Inflammatory macrophage (primary cell): ENCODE results near the gene NUDT21.
A peak's percentile ranks its signal among the peaks of the same experiment; 100 is the strongest.

Source experiments
- DNase-seq, 2 donors: peaks; one replicate each; pipeline ENCODE4 v3.0.0-alpha.2; 2020 to 2022

NUDT21 gene

GRCh38 chr16:56462064-56462796 lies 11.1 kb upstream of the NUDT21 start:
- no peak for DNase-seq

DNA sequence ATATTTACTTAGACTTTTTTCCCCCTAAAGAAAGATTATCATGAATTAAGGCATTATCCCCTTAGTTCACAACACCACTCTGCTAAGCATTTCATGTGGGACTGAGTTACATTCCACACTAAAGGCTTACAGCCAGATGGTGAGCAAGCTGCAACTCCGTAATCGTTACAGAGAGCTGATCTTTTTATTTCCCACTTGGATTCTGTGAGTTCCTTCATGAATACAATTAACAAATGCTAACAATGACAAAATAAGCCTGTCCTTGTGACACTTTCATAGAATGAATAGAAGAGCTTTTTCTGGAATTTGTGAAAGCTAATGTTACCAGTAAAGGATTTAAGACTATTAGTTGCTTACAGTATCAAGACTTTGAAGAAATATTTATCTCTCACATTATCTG lies 9.0 kb upstream of the NUDT21 start:
- no peak for DNase-seq

DNA sequence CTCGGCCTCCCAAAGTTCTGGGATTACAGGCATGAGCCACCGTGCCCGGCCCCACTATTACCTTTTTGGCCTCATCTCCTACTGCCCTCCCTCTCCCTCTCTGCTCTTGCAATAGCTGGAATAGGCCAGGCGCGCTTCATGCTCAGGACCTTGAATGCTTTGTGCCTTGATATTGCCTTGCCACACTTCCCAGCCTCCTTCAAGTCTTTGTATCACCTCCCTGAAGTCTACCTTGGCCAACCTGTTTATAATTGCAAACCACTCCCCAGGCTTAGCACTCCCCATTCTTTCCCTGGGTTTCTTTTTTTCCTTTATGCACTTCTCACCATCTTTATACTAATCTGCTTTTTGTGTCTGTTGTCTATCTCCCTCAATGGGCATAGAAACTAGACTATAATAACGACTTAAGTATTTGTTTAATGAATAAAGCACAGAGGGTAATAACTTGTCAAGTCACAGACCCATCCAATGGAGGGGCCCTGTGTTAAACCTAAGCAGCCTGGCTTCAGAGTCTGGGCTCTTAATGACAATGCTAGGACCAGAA lies 6.9 kb upstream of the NUDT21 start:
- DNase-seq: no peak

- peak; percentile 27 to 30 for DNase-seq
Observed at GRCh38 chr16:56451753-56452689, 889 bp upstream of the NUDT21 start.

GRCh38 chr16:56450275-56450985 lies 702 bp downstream of the NUDT21 start:
- no peak for DNase-seq

DNA sequence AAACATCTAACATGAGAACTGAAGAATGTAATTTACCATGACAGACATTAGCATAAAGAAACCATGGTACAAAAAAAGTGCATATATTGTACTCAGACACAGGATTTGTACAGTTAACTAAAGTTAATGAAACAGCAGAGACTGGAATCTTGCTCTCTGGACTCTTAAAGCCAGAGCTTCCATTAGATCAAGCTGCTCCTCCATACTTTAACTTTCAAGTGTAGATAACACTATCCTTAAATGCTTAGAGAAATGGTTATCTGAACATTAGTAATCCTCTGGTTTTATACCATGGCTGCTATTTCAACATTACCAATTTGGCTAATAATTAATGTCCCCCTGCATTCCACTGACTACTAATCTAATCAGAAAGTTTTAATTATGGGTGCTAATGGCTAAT lies 3.1 kb downstream of the NUDT21 start:
- no peak for DNase-seq

DNA sequence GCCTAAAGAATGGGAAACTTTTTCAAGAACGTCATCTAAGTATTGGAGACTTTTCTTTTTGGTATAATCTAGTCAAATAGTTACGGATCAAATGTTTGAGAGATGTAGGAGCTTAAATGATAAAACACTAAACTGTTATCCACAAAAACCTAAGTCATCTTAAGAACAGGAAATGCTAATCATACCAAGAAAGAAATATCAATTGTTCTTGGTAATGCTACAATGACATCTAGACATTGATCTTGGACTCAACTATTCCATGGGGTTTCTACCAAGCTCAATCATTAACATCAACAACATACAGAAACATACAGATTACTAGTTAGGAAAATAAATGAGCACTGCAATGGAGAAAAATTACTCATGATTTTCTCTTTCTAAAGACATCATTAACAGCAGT lies 3.8 kb downstream of the NUDT21 start:
- no peak for DNase-seq

DNA sequence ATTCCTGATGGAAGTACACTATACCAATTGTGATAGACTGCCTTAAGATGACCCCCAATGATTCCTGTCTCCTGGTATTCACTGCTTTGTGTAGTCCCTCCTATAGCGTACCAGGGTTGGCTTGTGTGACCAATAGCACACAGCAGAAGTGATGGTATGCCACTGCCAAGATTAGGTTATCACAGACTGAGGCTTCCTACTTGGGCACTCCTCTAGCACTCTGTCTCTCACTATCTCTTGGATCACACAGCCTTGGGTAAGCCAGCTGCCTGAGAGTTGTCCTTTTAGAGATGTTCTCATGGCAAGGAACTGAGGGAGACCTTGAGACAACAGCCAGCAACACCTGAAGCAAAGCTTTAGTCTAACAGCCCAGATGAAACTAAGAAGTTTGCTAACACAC lies 13.1 kb downstream of the NUDT21 start:
- no peak for DNase-seq

- DNase-seq: peak in 1 of 2 donors; percentile 19
Observed at GRCh38 chr16:56436258-56436657, 14.9 kb downstream of the NUDT21 start.

- DNase-seq: peak; percentile 71 to 80
Observed at GRCh38 chr16:56428091-56428490, 23.0 kb downstream of the NUDT21 start.

GRCh38 chr16:56426585-56426984 lies 24.5 kb downstream of the NUDT21 start:
- no peak for DNase-seq

- DNase-seq: peak; percentile 81 to 94
Observed at GRCh38 chr16:56425439-56425832, 25.7 kb downstream of the NUDT21 start, which contains the start of gene AMFR. Gene AMFR, minus strand, starts transcription at chr16:56425545. Its CDS starts 218 bp downstream, at chr16:56425327.

GRCh38 chr16:56424791-56425438 lies 26.2 kb downstream of the NUDT21 start:
- no peak for DNase-seq

- DNase-seq: no peak
Observed at GRCh38 chr16:56424404-56424764, 26.7 kb downstream of the NUDT21 start.

DNA sequence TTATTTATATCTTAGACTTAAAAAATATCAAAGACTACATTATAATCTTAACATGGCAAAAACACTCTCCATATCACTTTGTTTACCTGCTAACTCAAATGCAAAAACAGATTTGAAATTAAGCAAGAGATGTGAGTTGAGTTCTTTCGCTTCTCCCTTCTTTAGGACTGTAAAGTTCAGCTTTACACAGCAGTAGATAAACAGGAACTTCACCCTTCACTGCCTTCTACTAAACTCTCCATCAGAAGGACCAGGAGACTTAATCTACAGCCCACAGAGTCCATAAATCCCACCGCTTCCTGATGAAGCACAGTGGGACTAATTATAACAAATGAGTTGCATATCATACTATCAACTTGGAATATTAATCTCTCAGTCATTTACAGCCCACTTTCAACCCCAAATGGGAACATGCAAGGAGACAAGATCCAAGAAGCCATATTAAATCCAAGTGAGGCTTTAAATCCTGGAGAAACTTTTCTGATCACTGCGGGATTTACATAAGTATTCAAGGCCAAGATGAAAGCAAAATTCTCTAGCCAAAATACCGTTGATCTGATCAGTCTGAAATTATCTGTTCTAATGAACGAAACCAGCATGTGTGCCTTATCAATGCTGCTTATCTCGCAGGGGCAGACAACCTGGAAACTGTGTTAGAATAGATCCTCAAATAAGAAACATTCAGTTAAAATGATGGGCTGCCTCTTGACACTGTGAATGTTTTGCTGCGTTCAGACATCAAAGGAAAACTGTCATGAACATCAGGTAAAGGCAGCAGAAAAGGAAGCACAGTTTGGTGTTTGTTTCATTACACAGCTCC lies 27.3 kb downstream of the NUDT21 start:
- peak; percentile 46 to 55 for DNase-seq

DNA sequence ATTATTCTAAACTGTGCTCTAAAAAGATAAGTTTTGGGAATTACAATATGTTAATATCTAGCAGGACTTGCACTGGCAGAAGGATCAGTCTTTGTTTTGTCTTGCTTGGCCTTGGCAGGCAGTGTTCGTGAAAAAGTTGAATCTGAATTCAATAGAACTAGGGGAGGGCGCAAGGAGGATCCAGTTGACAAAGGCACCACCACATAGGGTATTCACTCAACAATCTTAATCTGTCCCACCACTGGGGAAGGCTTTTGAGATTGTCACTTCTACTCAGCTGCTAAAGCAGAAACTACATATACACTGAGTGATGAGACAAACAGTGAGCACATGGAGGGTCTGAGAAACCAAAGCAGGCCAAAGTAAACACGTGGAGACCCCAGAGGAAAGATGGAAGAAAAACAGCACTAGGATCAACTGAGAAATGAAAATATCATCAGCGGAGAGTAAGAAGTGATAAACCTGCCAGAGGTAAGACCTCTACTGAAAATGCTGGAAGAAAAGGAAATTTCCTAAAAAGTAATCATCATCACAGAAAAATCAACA lies 28.2 kb downstream of the NUDT21 start:
- DNase-seq: no peak

- no peak for DNase-seq
Observed at GRCh38 chr16:56421976-56422669, 29.0 kb downstream of the NUDT21 start.

DNA sequence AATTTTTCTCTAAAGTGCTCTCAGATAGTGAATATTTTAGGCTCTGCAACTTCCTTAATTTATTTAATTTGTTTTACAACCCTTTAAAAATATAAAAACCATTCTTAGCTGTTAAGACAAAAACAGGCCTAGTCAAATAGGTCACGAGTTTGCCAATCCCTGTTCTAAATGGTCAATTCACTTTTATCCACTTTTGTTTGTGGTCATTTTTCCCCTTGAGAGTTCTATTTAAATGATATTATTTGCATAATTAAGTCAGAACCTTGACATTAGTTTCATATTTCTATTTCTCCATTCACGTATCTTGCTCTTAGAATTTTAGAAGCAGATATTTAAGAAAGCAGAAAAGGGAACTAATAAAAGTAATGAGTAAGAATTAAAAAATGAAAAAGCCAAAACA lies 29.8 kb downstream of the NUDT21 start:
- DNase-seq: no peak

GRCh38 chr16:56420613-56421012 lies 30.5 kb downstream of the NUDT21 start:
- DNase-seq: no peak
